ENCODE data around the gene GSS.

- no peak for TF ChIP-seq CTCF (IDR thresholded peaks at IDR 0.05)
- no peak for TF ChIP-seq EP300 (IDR thresholded peaks at IDR 0.05)
Observed at GRCh38 chr20:34985461-34986310, 30.1 kb upstream of the GSS start.
